ENCODE results near the gene B3GLCT. TPM values are rescaled to one million over a fixed set of nuclear protein-coding genes. Genes with fewer than 3 reads are reported as not detected.

Gene B3GLCT
- total and polyA plus RNA-seq, 2 of the 13 experiments (the other 11 are each of a cell fraction or from before 2014, with no cell fraction given) = 2.0 to 7.1 TPM

DNA sequence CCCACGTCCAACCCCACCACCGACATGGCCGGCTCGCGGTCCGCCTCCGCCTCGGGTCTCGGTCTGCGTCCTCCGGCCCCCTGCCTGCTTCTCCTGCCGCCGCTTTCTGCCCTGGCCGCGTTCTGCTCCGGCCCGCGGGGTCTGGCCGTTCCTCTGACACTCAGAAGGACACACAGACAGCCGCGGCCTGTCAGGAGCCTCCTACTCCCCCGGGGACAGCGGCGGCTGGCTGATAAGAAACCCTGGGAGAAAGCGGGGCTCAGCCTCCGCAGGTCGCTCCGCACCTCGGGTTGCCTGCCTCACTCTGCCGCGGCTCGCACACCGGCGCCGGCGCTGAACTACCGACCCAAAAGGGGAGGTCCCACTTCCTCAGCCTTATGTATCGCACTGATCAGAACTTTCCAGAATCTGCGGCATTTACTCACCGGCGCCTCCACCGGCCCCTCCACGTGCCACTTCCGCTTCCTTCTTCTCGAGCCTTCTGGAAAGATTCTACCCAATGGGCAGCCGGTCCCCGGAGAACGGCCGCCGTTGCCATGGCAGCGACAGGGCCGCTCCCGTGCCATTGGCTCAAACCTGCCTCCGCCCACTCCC, 38.1 kb upstream of the B3GLCT start, which contains the start of gene HSPH1 (continued):
- TF ChIP-seq, protein P1, sequence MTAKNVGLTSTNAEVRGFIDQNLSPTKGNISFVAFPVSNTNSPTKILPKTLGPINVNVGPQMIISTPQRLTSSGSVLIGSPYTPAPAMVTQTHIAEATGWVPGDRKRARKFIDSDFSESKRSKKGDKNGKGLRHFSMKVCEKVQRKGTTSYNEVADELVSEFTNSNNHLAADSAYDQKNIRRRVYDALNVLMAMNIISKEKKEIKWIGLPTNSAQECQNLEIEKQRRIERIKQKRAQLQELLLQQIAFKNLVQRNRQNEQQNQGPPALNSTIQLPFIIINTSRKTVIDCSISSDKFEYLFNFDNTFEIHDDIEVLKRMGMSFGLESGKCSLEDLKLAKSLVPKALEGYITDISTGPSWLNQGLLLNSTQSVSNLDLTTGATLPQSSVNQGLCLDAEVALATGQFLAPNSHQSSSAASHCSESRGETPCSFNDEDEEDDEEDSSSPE (CRISPR knock-in tag; IDR thresholded peaks at IDR 0.05) = peak; percentile 22; the same call in 1 of the 2 replicates
- TF ChIP-seq RBFOX2 (IDR thresholded peaks at IDR 0.05; ENCODE audit: low read depth, low read length) (peak; percentile 89), HES4 (CRISPR knock-in tag; IDR thresholded peaks at IDR 0.05; ENCODE audit: borderline replicate concordance) (peak; percentile 69; the same call in 1 of the 2 replicates), ZNF160 (CRISPR knock-in tag; IDR thresholded peaks at IDR 0.05) (peak; percentile 20; the same call in 1 of the 2 replicates), FOXJ3 (CRISPR knock-in tag; IDR thresholded peaks at IDR 0.05; ENCODE audit: borderline replicate concordance) (peak; percentile 24; the same call in 1 of the 2 replicates), ETV6 (CRISPR knock-in tag; conservative IDR thresholded peaks at IDR 0.05) (no peak), PCBP1 (IDR thresholded peaks at IDR 0.05; ENCODE audit: borderline replicate concordance, low read depth, low read length) (0 out of 2 replicates have a peak, but pooled peaks have one; percentile 59), ZMAT3 (CRISPR knock-in tag; conservative IDR thresholded peaks at IDR 0.05) (0 out of 2 replicates have a peak, but pooled peaks have one; percentile 24), ZNF879 (CRISPR knock-in tag; IDR thresholded peaks at IDR 0.05) (no peak), RFX1 (IDR thresholded peaks at IDR 0.05) (peak; percentile 96), YEATS4 (CRISPR knock-in tag; IDR thresholded peaks at IDR 0.05; ENCODE audit: borderline replicate concordance) (peak; percentile 44; the same call in 1 of the 2 replicates), BCL6 (CRISPR knock-in tag; IDR thresholded peaks at IDR 0.05) (peak; percentile 24; the same call in 1 of the 2 replicates), ZNF335 (CRISPR knock-in tag; IDR thresholded peaks at IDR 0.05) (peak; percentile 59; the same call in 1 of the 2 replicates), ZNF224 (CRISPR knock-in tag; IDR thresholded peaks at IDR 0.05) (0 out of 2 replicates have a peak, but pooled peaks have one; percentile 71)
